K562 (cell line): Measurements from ENCODE around the gene FOLR2. TPM values are rescaled to one million over a fixed set of nuclear protein-coding genes. Genes with fewer than 3 reads are reported as not detected.
A peak's percentile ranks its signal among the peaks of the same experiment; 100 is the strongest.

Experiments used
- ATAC-seq: fragments of 200-7000 bp; cut with Tn5 transposase; 3 replicates; pipeline ENCODE4 v1.9.1; 2020; ENCODE audit warnings: moderate library complexity
- BruUV-seq: library from RNA; stranded (reverse); fragments of 400-500 nt; replicated peaks from 2 replicates; lab custom pipeline; 2021; lab: Mats Ljungman, UMichigan
- CTCF ChIA-PET: fragments of 300-600 bp; formaldehyde crosslinking; extraction: SDS; loops from one replicate; lab custom pipeline; 2021; ENCODE audit warnings: low intra/inter-chr PET ratio; lab: Yijun Ruan, JAX
- POLR2A ChIA-PET: fragments of 300-600, 350-650 bp; sonication (Branson Sonifier 250); formaldehyde crosslinking; extraction: SDS; loops from one replicate; lab custom pipeline; 2021; ENCODE audit warnings: antibody characterized with exemption, inconsistent platforms; lab: Yijun Ruan, JAX
- DNase-seq, 4 experiments: peaks; one replicate each; pipeline versions ENCODE4 v3.0.0 to v3.0.0-alpha.2; 2011 to 2018; ENCODE audit warnings: low spot score in 3 of 4, mixed read lengths in 3 of 4; ENCODE audit errors: extremely low read depth in 1 of 4
- FAIRE-seq: peaks from 2 replicates; lab custom pipeline; 2011; peaks lifted over from hg19 to GRCh38; lab: Jason Lieb, UNC
- H2AFZ ChIP-seq: 2 replicates; pipeline ENCODE4 v1.6.0; 2011; ENCODE audit warnings: low read depth, low read length, control low read depth, inconsistent platforms
- H3K27ac ChIP-seq: fragments of 200-600 bp; 3 replicates; pipeline ENCODE4 v1.8.0; 2011; ENCODE audit warnings: low read depth, mild to moderate bottlenecking, control low read depth, inconsistent platforms, low read length, moderate library complexity, mixed read lengths; ENCODE audit errors: extremely low read depth
- H3K27me3 ChIP-seq, 2 experiments: fragments of 300-600 bp in 1 of 2; 2 replicates in 1 of 2; 3 replicates in 1 of 2; pipeline versions ENCODE4 v1.6.0 to v1.8.0; 2011; ENCODE audit warnings: inconsistent platforms in 2 of 2, low read length in 2 of 2, mild to moderate bottlenecking in 1 of 2, mixed read lengths in 1 of 2, moderate library complexity in 1 of 2; ENCODE audit not compliant: control insufficient read depth in 2 of 2, insufficient read depth in 2 of 2
- H3K36me3 ChIP-seq: fragments of 300-600 bp; 3 replicates; pipeline ENCODE4 v1.8.0; 2011; ENCODE audit warnings: mild to moderate bottlenecking, low read length, inconsistent platforms; ENCODE audit not compliant: control insufficient read depth, insufficient read depth
- H3K4me1 ChIP-seq, 2 experiments: fragments of 200-600 bp in 1 of 2; replicated peaks in 1 of 2; 2 replicates in 1 of 2; 3 replicates in 1 of 2; pipeline versions ENCODE4 v1.5.1 to v1.8.0; 2011; ENCODE audit warnings: inconsistent platforms in 2 of 2, low read length in 2 of 2, mild to moderate bottlenecking in 1 of 2, mixed read lengths in 1 of 2, moderate library complexity in 1 of 2; ENCODE audit not compliant: control insufficient read depth in 2 of 2, insufficient read depth in 2 of 2
- H3K4me2 ChIP-seq: 2 replicates; pipeline ENCODE4 v1.6.1; 2011; ENCODE audit warnings: low read length, control low read depth, inconsistent platforms, mixed read lengths; ENCODE audit not compliant: insufficient read depth
- H3K4me3 ChIP-seq: fragments of 200-600 bp; sonication (generic), shearing (Covaris generic); 2 replicates; pipeline ENCODE4 v1.5.1; 2016; ENCODE audit warnings: control low read depth, inconsistent platforms
- H3K79me2 ChIP-seq: fragments of 200-600 bp; 3 replicates; pipeline ENCODE4 v1.8.0; 2011; ENCODE audit warnings: low read length, inconsistent platforms; ENCODE audit not compliant: control insufficient read depth, insufficient read depth
- H3K9ac ChIP-seq, 2 experiments: 2 replicates each; pipeline versions ENCODE4 v1.6.0 to v1.6.1; 2011; ENCODE audit warnings: low read depth in 2 of 2, low read length in 2 of 2, control low read depth in 1 of 2, inconsistent platforms in 1 of 2, mild to moderate bottlenecking in 1 of 2, mixed read lengths in 1 of 2; ENCODE audit not compliant: insufficient read depth in 1 of 2
- H3K9me1 ChIP-seq: one replicate; pipeline ENCODE4 v1.6.0; 2011; ENCODE audit warnings: inconsistent platforms, mild to moderate bottlenecking, low read length, moderate library complexity; ENCODE audit not compliant: control insufficient read depth, insufficient read depth
- H3K9me3 ChIP-seq: replicated peaks from 2 replicates; pipeline ENCODE4 v1.5.1; 2011; ENCODE audit warnings: low read depth, low read length, inconsistent platforms; ENCODE audit not compliant: control insufficient read depth, insufficient read depth
- H4K20me1 ChIP-seq: replicated peaks from 2 replicates; pipeline ENCODE4 v1.6.1; 2011; ENCODE audit warnings: low read length, inconsistent platforms, mixed read lengths; ENCODE audit not compliant: control insufficient read depth, insufficient read depth
- CCNT2 ChIP-seq: IDR thresholded peaks from 2 replicates; pipeline ENCODE4 v1.6.1; 2011; ENCODE audit warnings: borderline replicate concordance, low read depth, mild to moderate bottlenecking, moderate library complexity, mixed read lengths, low read length; ENCODE audit not compliant: insufficient read length; ENCODE audit errors: extremely low read depth
- EP400 ChIP-seq: fragments of 450-650 bp; IDR thresholded peaks from 2 replicates; pipeline ENCODE4 v1.6.1; 2017; ENCODE audit warnings: antibody characterized with exemption, mild to moderate bottlenecking, moderate library complexity
- JUNB ChIP-seq: fragments of 450-650 bp; formaldehyde crosslinking; conservative IDR thresholded peaks from 2 replicates; pipeline ENCODE4 v1.4.0; 2020; ENCODE audit warnings: mild to moderate bottlenecking
- KDM5B ChIP-seq: fragments of 200-600 bp; sonication (generic); IDR thresholded peaks from 2 replicates; pipeline ENCODE4 v1.6.1; 2012; ENCODE audit warnings: low read depth, mild to moderate bottlenecking, moderate library complexity, low read length, control low read depth, inconsistent platforms; ENCODE audit not compliant: insufficient replicate concordance
- NR2C2 ChIP-seq, 2 experiments: fragments of 200-800 bp in 1 of 2; sonication (Bioruptor generic) in 1 of 2; sonication (generic) in 1 of 2; formaldehyde crosslinking in 1 of 2; IDR thresholded peaks; 2 replicates each; pipeline versions ENCODE4 v1.6.1 to v1.8.0; 2016 to 2022; ENCODE audit warnings: mild to moderate bottlenecking in 1 of 2, missing compliant biosample characterization in 1 of 2, missing genetic modification characterization in 1 of 2, missing genetic modification reagents in 1 of 2
- POLR2AphosphoS5 ChIP-seq: IDR thresholded peaks from 2 replicates; pipeline ENCODE4 v1.6.1; 2011; ENCODE audit warnings: mild to moderate bottlenecking, low read depth, low read length, moderate library complexity; ENCODE audit not compliant: control insufficient read depth, insufficient read depth
- RBM14 ChIP-seq: fragments of 200-400 bp; formaldehyde crosslinking; IDR thresholded peaks from 2 replicates; pipeline ENCODE4 v1.6.1; 2018; ENCODE audit warnings: low read depth, mild to moderate bottlenecking, low read length, moderate library complexity, borderline replicate concordance; ENCODE audit not compliant: insufficient read depth
- TEAD1 ChIP-seq, 2 experiments: fragments of 450-650 bp in 1 of 2; sonication (generic) in 1 of 2; formaldehyde crosslinking; IDR thresholded peaks; 2 replicates each; pipeline versions ENCODE4 v1.4.0 to v1.8.0; 2020 to 2022; ENCODE audit warnings: mild to moderate bottlenecking in 2 of 2, missing genetic modification reagents in 1 of 2
- TEAD4 ChIP-seq, 2 experiments: sonication (generic) in 1 of 2; formaldehyde crosslinking in 1 of 2; IDR thresholded peaks; 2 replicates each; pipeline versions ENCODE4 v1.6.1 to v1.8.0; 2012 to 2022; ENCODE audit warnings: borderline replicate concordance in 1 of 2, inconsistent platforms in 1 of 2, low read length in 1 of 2, mild to moderate bottlenecking in 1 of 2, missing genetic modification reagents in 1 of 2
- ZFX ChIP-seq: sonication (generic); formaldehyde crosslinking; IDR thresholded peaks from 2 replicates; pipeline ENCODE4 v1.8.0; 2022; ENCODE audit warnings: mild to moderate bottlenecking, missing genetic modification reagents, moderate library complexity
- ZNF41 ChIP-seq: fragments of 250-450 bp; sonication (Bioruptor Pico); conservative IDR thresholded peaks from 2 replicates; pipeline ENCODE4 v1.4.0; 2020; ENCODE audit warnings: mild to moderate bottlenecking
- WGBS: fragments of 100-300 bp; shearing (Covaris generic); methylation state at CpG from one replicate; pipeline ENCODE4 v1.1.6; 2016; ENCODE audit warnings: low coverage, mixed read lengths; ENCODE audit not compliant: insufficient coverage; ENCODE audit errors: missing lambda C conversion rate; 5-methylcytosine and 5-hydroxymethylcytosine counted together
- in situ Hi-C: fragments of 300-500 bp; cut with MboI; formaldehyde crosslinking; loops from 4 replicates; pipeline ENCODE4 v1.15.0; 2018; ENCODE audit warnings: inconsistent platforms, mixed read lengths
- intact Hi-C: fragments of 100-400 bp; cut with micrococcal nuclease; formaldehyde crosslinking; loops from 2 replicates; pipeline ENCODE4 v1.14.2; 2022
- polyA plus RNA-seq, 8 experiments: library from polyadenylated mRNA; depleted of rRNA in 4 of 8; stranded (reverse) in 5 of 8; unstranded in 3 of 8; fragments of >200 nt; fragmentation: Nextera tagmentation in 2 of 8; fragmentation: Illumina TruSeq in 1 of 8; extraction: Ambion mirVana in 2 of 8; extraction: Trizol in 1 of 8; gene quantifications; 2 replicates each; pipeline versions ENCODE4 v1.2.1 to v1.2.3, GENCODE V29; 2011 to 2014; ENCODE audit warnings: inconsistent platforms in 1 of 8, missing spikeins in 1 of 8
- total RNA-seq, 7 experiments: library from RNA; depleted of rRNA in 6 of 7; stranded (reverse); fragments of >200 nt in 6 of 7; fragmentation: Illumina TruSeq in 2 of 7; extraction: Trizol in 2 of 7; gene quantifications; 2 replicates each; pipeline versions ENCODE4 v1.2.1 to v1.2.3, GENCODE V29; 2011 to 2021; ENCODE audit warnings: low replicate concordance in 1 of 7
- TF ChIP-seq, protein P1 (sequence below): sonication (generic); formaldehyde crosslinking; IDR thresholded peaks from 2 replicates; pipeline ENCODE4 v1.8.1; 2023; ENCODE audit warnings: mild to moderate bottlenecking, missing genetic modification reagents
- TF ChIP-seq, protein P2 (sequence below), 2 experiments: IDR thresholded peaks; 2 replicates each; pipeline ENCODE4 v1.6.1; 2012; ENCODE audit warnings: improper control_type of control experiment in 2 of 2, low read depth in 2 of 2, low read length in 2 of 2, borderline replicate concordance in 1 of 2

FOLR2 gene
- total and polyA plus RNA-seq, 9 of the 15 experiments (the other 6 are each of a cell fraction or from before 2014, with no cell fraction given): 0.27 TPM; not detected in 8

DNA sequence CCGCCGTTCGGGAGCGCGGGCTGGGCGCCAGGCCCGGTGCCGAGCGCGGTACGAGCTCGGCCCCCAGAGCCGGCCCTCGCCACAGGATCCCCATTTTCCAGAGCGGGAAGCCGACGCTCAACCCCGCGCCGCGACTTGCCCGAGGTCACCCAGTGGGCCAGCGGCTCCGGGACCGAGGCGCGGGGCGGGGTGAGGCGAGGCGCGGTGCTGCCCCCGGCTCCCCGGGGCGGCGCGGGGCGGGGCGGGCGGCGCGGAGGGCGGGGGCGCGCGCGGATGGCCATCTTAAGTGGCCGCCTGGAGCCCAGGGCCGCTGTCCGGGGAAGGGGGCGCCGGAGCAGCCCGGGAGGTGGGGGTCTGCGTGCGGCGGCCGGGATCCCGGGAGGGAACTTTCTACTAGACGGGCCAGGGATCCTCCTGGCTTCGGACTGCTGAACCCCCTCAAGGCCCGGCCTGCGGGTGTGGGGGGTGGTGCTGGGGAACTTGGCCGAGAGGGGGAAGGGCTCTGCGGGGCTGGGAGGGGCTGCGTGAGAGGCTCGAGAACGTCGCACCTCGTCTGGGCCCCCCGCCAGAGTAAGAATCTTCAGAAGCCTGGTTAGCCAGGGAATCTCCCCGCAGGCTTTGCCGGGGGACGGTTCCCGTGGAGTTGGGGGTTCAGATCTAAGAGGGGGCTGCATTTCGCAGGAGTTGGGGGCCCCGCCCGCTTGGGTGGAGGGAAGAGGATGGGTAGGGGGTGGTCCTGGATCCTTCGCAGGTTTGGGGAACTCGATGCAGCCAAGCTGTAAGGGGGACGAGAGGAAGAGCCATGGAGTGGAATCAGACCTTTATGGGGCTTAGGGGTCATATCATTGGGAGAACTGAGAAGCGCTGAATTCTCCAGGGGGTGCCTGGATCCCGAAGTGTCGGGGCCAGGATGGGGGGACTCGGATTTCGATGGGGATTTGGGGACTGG lies 7.3 kb downstream of the FOLR2 start:
- Histone ChIP-seq H3K4me2 (peak overlapping the region; percentile 88), H3K9me3 (no peaks in the 10 kb centered on the region), H3K9me1 (peaks cover 8% of the 10 kb centered on the region), H3K9ac (peak overlapping the region; percentile 82 to 96), H4K20me1 (no peaks in the 10 kb centered on the region), H3K79me2 (peaks cover 27% of the 10 kb centered on the region), H3K4me1 (peaks cover 24 to 54% of the 10 kb centered on the region in 2 experiments), H3K4me3 (peak overlapping the region; percentile 84), H3K27ac (peak overlapping the region; percentile 88), H3K36me3 (peaks cover 28% of the 10 kb centered on the region; the same call in 2 of the 3 replicates), H3K27me3 (no peaks in the 10 kb centered on the region), H2AFZ (peak overlapping the region; percentile 79)
- DNase-seq: peak; percentile 77 to 83 (median 79)
- ChIA-PET POLR2A (interaction anchor here (0.6 to 2.1 kb wide), 7 partner anchors 13 to 1298 kb away, joined by 3 to 9 read pairs (median 3); no protein-coding TSS in a partner anchor), CTCF (no interaction called here)
- in situ Hi-C loops (no loop called here), intact Hi-C loops (loop anchor here (1.0 kb wide), 1 partner anchor 41 kb away; no protein-coding TSS in a partner anchor)
- WGBS: under 1% methylated on average over 32 of the region's 84 CpGs
- BruUV-seq: TSS peak; percentile 42
- FAIRE-seq: no peak
- ATAC-seq: peak; percentile 80
- TF ChIP-seq NR2C2 (CRISPR knock-in tag; IDR thresholded peaks at IDR 0.05): no peak
- TF ChIP-seq NR2C2 (tag; IDR thresholded peaks at IDR 0.05): peak; percentile 77; the same call in 1 of the 2 replicates
- TF ChIP-seq, protein P1, sequence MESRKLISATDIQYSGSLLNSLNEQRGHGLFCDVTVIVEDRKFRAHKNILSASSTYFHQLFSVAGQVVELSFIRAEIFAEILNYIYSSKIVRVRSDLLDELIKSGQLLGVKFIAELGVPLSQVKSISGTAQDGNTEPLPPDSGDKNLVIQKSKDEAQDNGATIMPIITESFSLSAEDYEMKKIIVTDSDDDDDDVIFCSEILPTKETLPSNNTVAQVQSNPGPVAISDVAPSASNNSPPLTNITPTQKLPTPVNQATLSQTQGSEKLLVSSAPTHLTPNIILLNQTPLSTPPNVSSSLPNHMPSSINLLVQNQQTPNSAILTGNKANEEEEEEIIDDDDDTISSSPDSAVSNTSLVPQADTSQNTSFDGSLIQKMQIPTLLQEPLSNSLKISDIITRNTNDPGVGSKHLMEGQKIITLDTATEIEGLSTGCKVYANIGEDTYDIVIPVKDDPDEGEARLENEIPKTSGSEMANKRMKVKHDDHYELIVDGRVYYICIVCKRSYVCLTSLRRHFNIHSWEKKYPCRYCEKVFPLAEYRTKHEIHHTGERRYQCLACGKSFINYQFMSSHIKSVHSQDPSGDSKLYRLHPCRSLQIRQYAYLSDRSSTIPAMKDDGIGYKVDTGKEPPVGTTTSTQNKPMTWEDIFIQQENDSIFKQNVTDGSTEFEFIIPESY (CRISPR knock-in tag): peak; percentile 40; the same call in 1 of the 2 replicates
- TF ChIP-seq ZFX (CRISPR knock-in tag): peak; percentile 68
- TF ChIP-seq EP400: peak; percentile 58; the same call in 1 of the 2 replicates
- TF ChIP-seq KDM5B: peak; percentile 53
- TF ChIP-seq CCNT2: peak; percentile 61
- TF ChIP-seq POLR2AphosphoS5: peak; percentile 51; the same call in 1 of the 2 replicates
- TF ChIP-seq TEAD4 (IDR thresholded peaks at IDR 0.05; ENCODE audit: low read length): 0 out of 2 replicates have a peak, but pooled peaks have one; percentile 8
- TF ChIP-seq TEAD4 (CRISPR knock-in tag; IDR thresholded peaks at IDR 0.05; ENCODE audit: borderline replicate concordance): no peak
- no peak for TF ChIP-seq JUNB (CRISPR knock-in tag)
- no peak for TF ChIP-seq RBM14
- TF ChIP-seq, protein P2, sequence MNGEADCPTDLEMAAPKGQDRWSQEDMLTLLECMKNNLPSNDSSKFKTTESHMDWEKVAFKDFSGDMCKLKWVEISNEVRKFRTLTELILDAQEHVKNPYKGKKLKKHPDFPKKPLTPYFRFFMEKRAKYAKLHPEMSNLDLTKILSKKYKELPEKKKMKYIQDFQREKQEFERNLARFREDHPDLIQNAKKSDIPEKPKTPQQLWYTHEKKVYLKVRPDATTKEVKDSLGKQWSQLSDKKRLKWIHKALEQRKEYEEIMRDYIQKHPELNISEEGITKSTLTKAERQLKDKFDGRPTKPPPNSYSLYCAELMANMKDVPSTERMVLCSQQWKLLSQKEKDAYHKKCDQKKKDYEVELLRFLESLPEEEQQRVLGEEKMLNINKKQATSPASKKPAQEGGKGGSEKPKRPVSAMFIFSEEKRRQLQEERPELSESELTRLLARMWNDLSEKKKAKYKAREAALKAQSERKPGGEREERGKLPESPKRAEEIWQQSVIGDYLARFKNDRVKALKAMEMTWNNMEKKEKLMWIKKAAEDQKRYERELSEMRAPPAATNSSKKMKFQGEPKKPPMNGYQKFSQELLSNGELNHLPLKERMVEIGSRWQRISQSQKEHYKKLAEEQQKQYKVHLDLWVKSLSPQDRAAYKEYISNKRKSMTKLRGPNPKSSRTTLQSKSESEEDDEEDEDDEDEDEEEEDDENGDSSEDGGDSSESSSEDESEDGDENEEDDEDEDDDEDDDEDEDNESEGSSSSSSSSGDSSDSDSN (IDR thresholded peaks at IDR 0.05; ENCODE audit: borderline replicate concordance in 1 of 2, low read depth in 2 of 2, low read length in 2 of 2): peak in 1 of 2 experiments; percentile 29; a peak in 1 of 4 replicates
- TF ChIP-seq ZNF41 (CRISPR knock-in tag): no peak
- TF ChIP-seq TEAD1 (CRISPR knock-in tag; IDR thresholded peaks at IDR 0.05): 0 out of 4 replicates have a peak, but pooled peaks of 1 of the 2 experiments have one; percentile 10
